Measurements from ENCODE around the gene CRYBB1.

DNA sequence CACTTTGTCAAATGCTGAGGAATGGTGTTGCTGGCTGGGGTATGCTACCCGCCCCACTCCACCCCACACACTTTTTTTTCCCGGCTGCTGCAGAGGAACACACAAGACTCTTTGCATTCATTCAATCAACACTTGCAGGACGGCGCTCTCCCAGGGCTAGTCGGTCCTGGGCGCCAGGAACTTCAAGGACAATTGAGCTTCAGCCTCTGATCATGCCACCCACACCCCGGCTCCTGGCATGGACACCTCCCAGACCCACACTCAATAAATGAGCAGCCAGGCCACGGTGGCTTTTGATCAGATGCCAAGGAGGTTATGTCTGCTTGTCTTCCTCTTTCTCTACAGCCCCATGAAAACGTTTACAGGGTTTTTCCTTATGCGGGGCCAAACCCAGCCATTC, 47.7 kb downstream of the CRYBB1 start:
- TF ChIP-seq, protein P1, sequence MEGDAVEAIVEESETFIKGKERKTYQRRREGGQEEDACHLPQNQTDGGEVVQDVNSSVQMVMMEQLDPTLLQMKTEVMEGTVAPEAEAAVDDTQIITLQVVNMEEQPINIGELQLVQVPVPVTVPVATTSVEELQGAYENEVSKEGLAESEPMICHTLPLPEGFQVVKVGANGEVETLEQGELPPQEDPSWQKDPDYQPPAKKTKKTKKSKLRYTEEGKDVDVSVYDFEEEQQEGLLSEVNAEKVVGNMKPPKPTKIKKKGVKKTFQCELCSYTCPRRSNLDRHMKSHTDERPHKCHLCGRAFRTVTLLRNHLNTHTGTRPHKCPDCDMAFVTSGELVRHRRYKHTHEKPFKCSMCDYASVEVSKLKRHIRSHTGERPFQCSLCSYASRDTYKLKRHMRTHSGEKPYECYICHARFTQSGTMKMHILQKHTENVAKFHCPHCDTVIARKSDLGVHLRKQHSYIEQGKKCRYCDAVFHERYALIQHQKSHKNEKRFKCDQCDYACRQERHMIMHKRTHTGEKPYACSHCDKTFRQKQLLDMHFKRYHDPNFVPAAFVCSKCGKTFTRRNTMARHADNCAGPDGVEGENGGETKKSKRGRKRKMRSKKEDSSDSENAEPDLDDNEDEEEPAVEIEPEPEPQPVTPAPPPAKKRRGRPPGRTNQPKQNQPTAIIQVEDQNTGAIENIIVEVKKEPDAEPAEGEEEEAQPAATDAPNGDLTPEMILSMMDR (IDR thresholded peaks at IDR 0.05): no peak
- no peak for TF ChIP-seq POLR2A (IDR thresholded peaks at IDR 0.05)
